ENCODE data around the gene BLNK. TPM values are rescaled to one million over a fixed set of nuclear protein-coding genes. Genes with fewer than 3 reads are reported as not detected.

Gene BLNK
- total RNA-seq, result 0.15 and 0.50 TPM in 2 replicates

DNA sequence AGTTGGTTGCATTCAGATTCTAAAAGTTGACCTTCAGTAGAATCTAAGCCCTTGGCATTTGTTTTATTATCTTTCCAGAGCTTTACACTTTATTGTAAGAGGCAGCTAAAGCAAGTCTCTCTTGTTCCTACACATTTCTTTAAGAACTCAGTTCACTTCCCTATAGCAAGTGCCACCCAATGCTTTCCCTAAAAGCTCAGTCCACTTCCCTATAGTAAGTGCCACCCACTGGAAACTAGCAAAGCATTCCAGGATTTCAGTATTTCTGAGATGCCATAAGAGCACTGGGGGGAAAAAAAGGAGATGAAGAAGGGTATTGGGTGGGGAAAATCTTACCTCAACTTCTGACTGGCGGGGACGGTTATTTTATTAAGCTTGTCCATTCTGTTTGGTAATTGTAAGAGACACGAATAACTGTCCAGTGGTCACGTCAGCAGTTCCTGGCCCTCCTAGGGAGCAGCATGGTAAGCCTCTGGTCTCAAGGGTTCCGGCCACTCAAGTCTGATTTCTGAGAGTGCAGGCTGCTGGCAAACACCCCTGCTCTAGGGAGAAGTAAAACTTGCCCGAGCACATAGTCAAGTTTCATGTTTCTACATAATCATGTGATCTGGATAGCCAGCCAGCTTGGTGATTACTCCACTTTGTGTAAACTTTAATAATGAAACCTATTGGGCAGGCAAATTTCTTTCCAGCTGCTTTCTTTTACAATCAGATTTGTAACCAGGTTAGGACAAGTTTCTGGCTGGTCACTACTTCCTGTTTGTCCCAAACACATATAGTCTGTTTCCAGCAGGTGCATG, at the start of gene BLNK:
TSS of gene BLNK (minus strand) at position 554 of the 800 bp plus-strand sequence. CDS start at position 383, 171 bp downstream.

DNA sequence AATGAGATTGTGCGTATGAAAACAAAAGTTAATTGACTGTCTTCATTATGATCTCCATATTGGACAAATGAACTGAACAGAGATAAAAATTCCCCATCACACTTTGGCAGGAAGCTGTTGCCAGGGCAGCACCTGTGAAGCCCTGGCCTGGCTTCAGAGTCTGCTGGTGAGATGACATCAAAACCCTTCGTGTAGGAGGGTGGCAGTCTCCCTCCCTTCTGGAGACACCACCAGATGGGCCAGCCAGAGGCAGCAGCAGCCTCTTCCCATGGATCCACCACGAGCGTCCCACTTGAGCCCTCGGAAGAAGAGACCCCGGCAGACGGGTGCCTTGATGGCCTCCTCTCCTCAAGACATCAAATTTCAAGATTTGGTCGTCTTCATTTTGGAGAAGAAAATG, 32.9 kb upstream of the BLNK start, which contains the start of gene DNTT:
TSS of gene DNTT (plus strand) at position 205 of the 400 bp plus-strand sequence. CDS start at position 269, 64 bp downstream.

Other genes with a start within 250 kb of the BLNK start
- 4.2 TPM in 2 replicates for gene CCNJ, start 228.0 kb downstream of the BLNK start, total RNA-seq
- 5.5 and 5.7 TPM in 2 replicates for gene ZNF518A, start 141.3 kb downstream of the BLNK start, total RNA-seq
- not detected in 2 replicates for gene DNTT, start 32.9 kb upstream of the BLNK start, total RNA-seq
- gene OPALIN, start 87.4 kb upstream of the BLNK start, total RNA-seq, result not detected in 2 replicates
- gene TLL2, start 242.4 kb upstream of the BLNK start, total RNA-seq, result under 0.01 TPM in 1 of 2 replicates, not detected in the other